Erythroblast (primary cell): Measurements from ENCODE around the gene TBATA.
"Not testable (repeated sequence)": the region's sequence is repeated elsewhere in the genome, so short reads cannot be mapped to it uniquely, and the experiment has no call there.

Experiments used
- GATA1 ChIP-seq: IDR thresholded peaks from 2 replicates; pipeline ENCODE4 v1.6.1; 2011; ENCODE audit warnings: low read depth, mild to moderate bottlenecking, control low read depth, low read length, moderate library complexity
- POLR2A ChIP-seq: IDR thresholded peaks from 2 replicates; pipeline ENCODE4 v1.6.1; 2011; ENCODE audit warnings: mild to moderate bottlenecking, low read length

DNA sequence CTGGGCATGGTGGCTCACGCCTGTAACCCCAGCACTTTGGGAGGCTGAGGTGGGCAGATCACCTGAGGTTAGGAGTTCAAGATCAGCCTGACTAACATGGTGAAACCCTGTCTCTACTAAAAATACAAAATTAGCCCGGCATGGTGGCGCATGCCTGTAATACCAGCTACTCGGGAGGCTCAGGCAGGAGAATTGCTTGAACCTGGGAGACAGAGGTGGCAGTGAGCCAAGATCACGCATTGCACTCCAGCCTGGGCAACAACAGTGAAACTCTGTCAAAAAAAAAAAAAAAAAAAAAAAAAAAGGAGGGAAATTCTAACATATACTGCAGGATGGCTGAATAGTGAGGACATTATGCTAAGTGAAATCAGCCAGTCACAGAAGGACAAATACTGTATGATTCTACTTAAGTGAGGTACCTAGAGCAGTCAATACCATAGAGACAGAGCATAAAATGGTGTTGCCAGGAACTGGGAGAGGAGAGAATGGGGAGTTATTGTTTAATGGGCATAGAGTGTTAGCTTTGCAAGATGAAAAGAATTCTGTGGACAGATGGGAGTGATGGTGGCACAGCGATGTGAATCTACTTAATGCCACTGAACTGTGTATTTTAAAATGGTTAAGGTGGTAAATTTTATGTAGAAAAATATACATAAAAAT, 17.0 kb downstream of the TBATA start:
- not testable (repeated sequence) for TF ChIP-seq POLR2A, GATA1
